Measurements from ENCODE around the gene NEMP1. TPM values are rescaled to one million over a fixed set of nuclear protein-coding genes. Genes with fewer than 3 reads are reported as not detected.
"Not testable (repeated sequence)": the region's sequence is repeated elsewhere in the genome, so short reads cannot be mapped to it uniquely, and the experiment has no call there.

NEMP1 gene
- total RNA-seq, 2 donors from 2014 or later = 4.9 to 5.8 TPM

- ATAC-seq, DNase-seq: not testable (repeated sequence)
- intact Hi-C loops (cut with DNase I, micrococcal nuclease) = loop anchor here in 1 of 2 donors (5.0 kb wide), 1 partner anchor 103 kb away; no protein-coding TSS in a partner anchor
These were observed 4.8 kb downstream of the NEMP1 start for GRCh38 chr12:57073566-57074450.

DNA sequence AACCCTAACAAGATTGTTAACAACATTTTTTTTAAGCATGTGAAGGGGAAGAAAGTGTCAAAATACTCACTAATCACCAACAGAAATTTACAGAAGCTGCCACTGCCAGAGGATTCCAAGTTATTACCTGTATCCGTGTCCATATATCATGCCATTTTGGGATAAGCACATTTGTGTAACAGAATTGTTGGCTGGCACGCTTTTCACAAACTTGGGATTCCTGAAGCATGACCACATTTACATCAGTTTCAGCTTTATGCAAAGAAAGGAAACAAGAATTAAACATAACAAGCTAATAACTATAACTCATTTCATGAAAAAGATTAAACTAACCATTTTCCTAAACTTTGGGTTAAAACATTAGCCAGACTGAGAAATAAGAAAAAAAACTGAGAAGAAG, 5.9 kb downstream of the NEMP1 start:
- intact Hi-C loops (cut with DNase I, micrococcal nuclease) = loop anchor here in 1 of 2 donors (5.0 kb wide), 1 partner anchor 105 kb away; no protein-coding TSS in a partner anchor
- DNase-seq = no peak
- no peak for ATAC-seq

- ATAC-seq (peak; percentile 97), DNase-seq (peak in 1 of 2 donors; percentile 58)
- intact Hi-C loops (cut with DNase I, micrococcal nuclease) = loop anchor here (2.0 to 10.0 kb wide), 2 partner anchors 43 to 45 kb away; partner anchors contain the start of gene STAT6 (in 1 of the 2)
These were observed 9.1 kb downstream of the NEMP1 start for GRCh38 chr12:57069523-57069922.

GRCh38 chr12:57066245-57066644, 12.3 kb downstream of the NEMP1 start:
- intact Hi-C loops (cut with DNase I, micrococcal nuclease) = loop anchor here in 1 of 2 donors (10.0 kb wide), 1 partner anchor 49 kb away; the partner anchor contains the start of gene STAT6
- no peak for ATAC-seq
- no peak for DNase-seq

- no peak for ATAC-seq
- intact Hi-C loops (cut with DNase I, micrococcal nuclease) = loop anchor here (5.0 to 10.0 kb wide), 2 partner anchors 51 to 57 kb away; partner anchors contain the start of genes STAT6 (in 1 of the 2) and ZBTB39 (in 1 of the 2)
- no peak for DNase-seq
These were observed 14.5 kb downstream of the NEMP1 start for GRCh38 chr12:57063991-57064685.

DNA sequence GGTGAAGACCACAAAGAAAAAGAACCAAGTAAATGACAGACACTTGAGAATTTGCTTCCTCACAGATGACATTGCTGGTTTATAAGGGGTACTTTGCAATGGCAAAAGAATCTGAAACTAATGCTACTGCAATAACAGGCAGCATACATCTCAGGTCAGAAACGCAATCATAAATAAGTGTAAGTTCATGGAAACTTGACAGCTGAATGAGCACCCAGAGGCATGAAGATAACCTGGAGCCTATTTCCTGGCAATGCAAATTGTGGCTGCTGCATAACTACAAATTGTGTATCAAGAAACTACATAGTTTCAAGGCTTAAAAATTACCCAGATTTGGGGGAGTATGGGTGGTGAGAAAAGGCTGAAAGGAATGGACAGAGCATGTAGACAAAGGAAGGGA, 20.1 kb downstream of the NEMP1 start:
- ATAC-seq (no peak), DNase-seq (no peak)
- intact Hi-C loops (cut with DNase I, micrococcal nuclease) = no loop called here

DNA sequence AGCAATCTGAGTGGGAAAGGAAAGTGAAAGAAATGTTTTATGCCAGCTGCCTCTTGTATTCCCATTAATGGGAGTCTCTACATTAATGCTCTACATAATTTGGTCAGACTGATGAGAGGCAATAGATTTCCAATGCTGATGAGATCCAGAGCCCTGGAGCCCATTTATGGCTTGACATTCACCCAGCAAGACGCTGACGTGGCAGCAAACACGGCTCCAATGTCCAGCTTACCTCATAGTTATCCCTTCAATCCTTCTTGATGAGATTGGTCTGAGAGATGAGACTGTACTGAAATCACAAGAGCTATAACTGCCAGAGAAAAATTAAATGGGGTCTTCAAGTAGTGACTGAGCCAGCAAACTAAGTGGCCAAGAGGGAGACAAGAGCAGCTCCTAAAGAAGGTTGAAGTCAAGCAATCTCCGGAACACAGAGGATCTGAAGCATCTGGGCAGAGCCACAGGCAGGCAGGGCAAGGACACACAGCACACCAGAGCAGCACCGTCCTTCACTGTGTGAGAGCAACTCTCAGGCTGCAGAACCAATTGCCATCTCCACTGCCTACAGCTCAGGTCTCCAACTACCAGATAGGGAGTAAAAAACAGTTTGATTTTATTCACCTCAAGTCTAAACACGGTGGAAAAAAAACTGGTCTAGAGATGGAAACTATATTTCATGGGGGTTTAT, 21.4 kb downstream of the NEMP1 start:
- DNase-seq = no peak

DNA sequence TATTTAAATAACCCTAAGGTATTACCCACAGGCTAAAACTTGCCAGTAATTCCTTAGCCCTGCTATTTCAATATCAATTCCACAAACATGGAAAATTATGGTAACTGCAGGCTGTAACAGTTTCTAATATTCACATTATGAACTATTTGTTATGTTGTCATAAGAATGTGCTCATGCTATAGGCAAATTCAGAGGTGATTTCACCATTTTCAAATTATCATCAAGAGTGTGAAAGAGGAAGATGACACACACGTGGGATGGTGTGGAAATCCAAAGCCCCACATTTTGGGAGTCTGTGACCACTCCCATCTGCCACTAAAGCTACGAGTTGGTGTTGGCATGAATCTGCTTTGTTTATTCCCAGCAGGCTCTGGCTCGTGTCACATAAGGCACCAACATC, 22.8 kb downstream of the NEMP1 start:
- no peak for DNase-seq
- no peak for ATAC-seq
- intact Hi-C loops (cut with DNase I, micrococcal nuclease) = no loop called here

More for the DNA sequence above, 21.4 kb downstream of the NEMP1 start:
- intact Hi-C loops (cut with DNase I, micrococcal nuclease) = no loop called here
- ATAC-seq = no peak

- intact Hi-C loops (cut with DNase I, micrococcal nuclease); DNase-seq; ATAC-seq: not testable (repeated sequence)
These were observed 24.7 kb downstream of the NEMP1 start for GRCh38 chr12:57053901-57054300.

- DNase-seq; intact Hi-C loops (cut with DNase I, micrococcal nuclease); ATAC-seq: not testable (repeated sequence)
These were observed 25.4 kb downstream of the NEMP1 start for GRCh38 chr12:57053146-57053545.

- intact Hi-C loops (cut with DNase I, micrococcal nuclease) = no loop called here
- ATAC-seq (peak; percentile 23), DNase-seq (no peak)
These were observed 27.6 kb downstream of the NEMP1 start for GRCh38 chr12:57051011-57051410.

- peak; percentile 69 to 77 for DNase-seq
- intact Hi-C loops (cut with DNase I, micrococcal nuclease) = no loop called here
- peak; percentile 86 for ATAC-seq
These were observed 28.7 kb downstream of the NEMP1 start, which contains the start of gene MYO1A for GRCh38 chr12:57049890-57050289. MYO1A (minus strand) TSS chr12:57050129; CDS start chr12:57048323, 1,806 bp downstream.

- DNase-seq (peak; percentile 65 to 67), ATAC-seq (peak; percentile 86)
- intact Hi-C loops (cut with DNase I, micrococcal nuclease) = no loop called here
These were observed 29.5 kb downstream of the NEMP1 start for GRCh38 chr12:57049119-57049446.

DNA sequence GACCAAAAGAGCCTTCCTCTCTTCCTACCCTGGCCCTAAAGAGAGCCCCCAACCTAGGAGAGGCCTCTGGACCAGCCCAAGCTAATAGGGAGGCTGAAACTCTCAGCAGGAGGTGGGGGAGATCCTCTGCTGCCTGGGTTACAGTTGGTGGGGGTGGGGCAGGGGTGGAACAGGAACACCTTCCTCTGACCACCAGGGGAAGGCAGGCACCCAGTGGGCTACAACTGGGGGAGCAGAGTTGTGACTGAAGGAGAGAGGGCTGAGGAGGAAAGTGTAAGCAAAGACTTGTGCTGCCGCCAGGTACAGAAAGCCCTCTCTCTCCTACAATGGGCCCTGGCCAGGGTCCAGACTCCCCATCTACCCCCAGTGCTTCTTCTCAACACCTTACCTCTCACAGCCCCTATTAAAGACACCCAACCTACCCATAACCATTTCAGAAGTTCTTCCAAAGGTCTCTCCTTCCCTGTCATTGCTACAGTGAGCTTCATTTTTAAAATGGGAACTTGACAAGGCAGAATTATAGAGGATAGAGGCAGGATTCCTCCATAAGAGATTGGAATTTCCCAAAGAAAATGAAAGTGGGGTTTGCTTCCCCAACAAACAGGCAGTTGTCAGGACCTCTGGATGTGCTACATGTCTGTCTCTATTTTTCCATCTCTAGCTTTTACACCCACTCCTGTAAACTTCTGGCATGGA, 30.0 kb downstream of the NEMP1 start:
- ATAC-seq = peak; percentile 8
- no peak for DNase-seq
- intact Hi-C loops (cut with DNase I, micrococcal nuclease) = no loop called here

GRCh38 chr12:57047981-57048380, 30.6 kb downstream of the NEMP1 start:
- ATAC-seq (no peak), DNase-seq (no peak)
- intact Hi-C loops (cut with DNase I, micrococcal nuclease) = no loop called here

GRCh38 chr12:57046947-57047890, 31.4 kb downstream of the NEMP1 start:
- intact Hi-C loops (cut with DNase I, micrococcal nuclease) = no loop called here
- ATAC-seq = no peak
- DNase-seq = no peak

- DNase-seq = no peak
- no peak for ATAC-seq
- intact Hi-C loops (cut with DNase I, micrococcal nuclease) = no loop called here
These were observed 32.4 kb downstream of the NEMP1 start for GRCh38 chr12:57046086-57046791.
